Type B pancreatic cell (in vitro differentiated cells): ENCODE measurements around the gene SPRR2D. TPM values are rescaled to one million over a fixed set of nuclear protein-coding genes. Genes with fewer than 3 reads are reported as not detected.

Source experiments
- DNase-seq: peaks from one replicate; pipeline ENCODE4 v3.0.0; 2021; ENCODE audit warnings: mixed read lengths; ENCODE audit not compliant: unreplicated experiment; ENCODE audit errors: extremely low spot score
- H3K27ac Mint-ChIP-seq: 2 replicates; pipeline ENCODE4 v1.8.0; 2021; ENCODE audit warnings: mild to moderate bottlenecking, mixed read lengths
- H3K27me3 Mint-ChIP-seq: 2 replicates; pipeline ENCODE4 v1.8.0; 2021; ENCODE audit warnings: mixed read lengths
- H3K36me3 Mint-ChIP-seq: 2 replicates; pipeline ENCODE4 v1.8.0; 2021; ENCODE audit warnings: mixed read lengths
- H3K4me1 Mint-ChIP-seq: one replicate; pipeline ENCODE4 v1.8.0; 2021; ENCODE audit warnings: mixed read lengths; ENCODE audit not compliant: unreplicated experiment
- H3K4me3 Mint-ChIP-seq: 2 replicates; pipeline ENCODE4 v1.8.0; 2021; ENCODE audit warnings: mild to moderate bottlenecking, mixed read lengths
- H3K9me3 Mint-ChIP-seq: 2 replicates; pipeline ENCODE4 v1.8.0; 2021; ENCODE audit warnings: mixed read lengths
- long read RNA-seq: library from polyadenylated mRNA; unstranded; transcript quantifications from one replicate; pipeline ENCODE4 v2.0.0, GENCODE V29; 2020
- total RNA-seq: library from RNA; stranded (reverse); gene quantifications from 2 replicates; pipeline ENCODE4 v1.2.1, GENCODE V29; 2021; ENCODE audit warnings: low replicate concordance
- TF ChIP-seq, protein P1 (sequence below): fragments of 200-600 bp; sonication (generic); conservative IDR thresholded peaks from 2 replicates; pipeline ENCODE4 v1.5.0; 2021; ENCODE audit warnings: antibody characterized with exemption, mild to moderate bottlenecking

SPRR2D gene
- 1.6 TPM in 1 of 2 replicates, not detected in the other for total RNA-seq
- long read RNA-seq: 0 reads

GRCh38 chr1:153040950-153041631 is at the start of gene SPRR2D:
Gene SPRR2D, minus strand, starts transcription at chr1:153041120. Its CDS starts 774 bp downstream, at chr1:153040346.
- Mint-ChIP-seq H3K4me1 (no peaks in the 10 kb centered on the region), H3K9me3 (no peaks in the 10 kb centered on the region), H3K27ac (no peak within 1 kb of the TSS), H3K36me3 (no peaks in the 10 kb centered on the region), H3K4me3 (no peak within 1 kb of the TSS), H3K27me3 (no peaks in the 10 kb centered on the region)
- DNase-seq: no peak
- TF ChIP-seq, protein P1, sequence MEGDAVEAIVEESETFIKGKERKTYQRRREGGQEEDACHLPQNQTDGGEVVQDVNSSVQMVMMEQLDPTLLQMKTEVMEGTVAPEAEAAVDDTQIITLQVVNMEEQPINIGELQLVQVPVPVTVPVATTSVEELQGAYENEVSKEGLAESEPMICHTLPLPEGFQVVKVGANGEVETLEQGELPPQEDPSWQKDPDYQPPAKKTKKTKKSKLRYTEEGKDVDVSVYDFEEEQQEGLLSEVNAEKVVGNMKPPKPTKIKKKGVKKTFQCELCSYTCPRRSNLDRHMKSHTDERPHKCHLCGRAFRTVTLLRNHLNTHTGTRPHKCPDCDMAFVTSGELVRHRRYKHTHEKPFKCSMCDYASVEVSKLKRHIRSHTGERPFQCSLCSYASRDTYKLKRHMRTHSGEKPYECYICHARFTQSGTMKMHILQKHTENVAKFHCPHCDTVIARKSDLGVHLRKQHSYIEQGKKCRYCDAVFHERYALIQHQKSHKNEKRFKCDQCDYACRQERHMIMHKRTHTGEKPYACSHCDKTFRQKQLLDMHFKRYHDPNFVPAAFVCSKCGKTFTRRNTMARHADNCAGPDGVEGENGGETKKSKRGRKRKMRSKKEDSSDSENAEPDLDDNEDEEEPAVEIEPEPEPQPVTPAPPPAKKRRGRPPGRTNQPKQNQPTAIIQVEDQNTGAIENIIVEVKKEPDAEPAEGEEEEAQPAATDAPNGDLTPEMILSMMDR: no peak

GRCh38 chr1:153087652-153088051 is 46.7 kb upstream of the SPRR2D start:
- no peaks in the 10 kb centered on the region for H3K4me1 Mint-ChIP-seq
- DNase-seq: no peak
- no peak overlapping the region for H3K27ac Mint-ChIP-seq
- TF ChIP-seq, protein P1: no peak
- no peaks in the 10 kb centered on the region for H3K27me3 Mint-ChIP-seq
- H3K4me3 Mint-ChIP-seq: no peak overlapping the region
- no peaks in the 10 kb centered on the region for H3K9me3 Mint-ChIP-seq
- H3K36me3 Mint-ChIP-seq: no peaks in the 10 kb centered on the region

GRCh38 chr1:153081736-153082135 is 40.8 kb upstream of the SPRR2D start:
- no peaks in the 10 kb centered on the region for H3K4me1 Mint-ChIP-seq
- H3K27me3 Mint-ChIP-seq: no peaks in the 10 kb centered on the region
- no peaks in the 10 kb centered on the region for H3K9me3 Mint-ChIP-seq
- DNase-seq: no peak
- H3K27ac Mint-ChIP-seq: no peak overlapping the region
- no peak overlapping the region for H3K4me3 Mint-ChIP-seq
- H3K36me3 Mint-ChIP-seq: no peaks in the 10 kb centered on the region
- TF ChIP-seq, protein P1: no peak

- DNase-seq: no peak
- H3K4me1 Mint-ChIP-seq: no peaks in the 10 kb centered on the region
- TF ChIP-seq, protein P1: no peak
- H3K27ac Mint-ChIP-seq: no peak overlapping the region
- peaks cover 8% of the 10 kb centered on the region for H3K27me3 Mint-ChIP-seq
- no peaks in the 10 kb centered on the region for H3K36me3 Mint-ChIP-seq
- no peaks in the 10 kb centered on the region for H3K9me3 Mint-ChIP-seq
- H3K4me3 Mint-ChIP-seq: no peak overlapping the region
Measured at GRCh38 chr1:153072806-153073726, 32.1 kb upstream of the SPRR2D start.

GRCh38 chr1:153071511-153071910 is 30.6 kb upstream of the SPRR2D start, which contains the start of gene SPRR2B:
Gene SPRR2B, minus strand, starts transcription at chr1:153071611. Its CDS starts 772 bp downstream, at chr1:153070839.
- DNase-seq: no peak
- Mint-ChIP-seq H3K27me3 (peaks cover 10% of the 10 kb centered on the region), H3K27ac (no peak within 1 kb of the TSS), H3K4me3 (no peak within 1 kb of the TSS), H3K4me1 (no peaks in the 10 kb centered on the region), H3K9me3 (no peaks in the 10 kb centered on the region), H3K36me3 (no peaks in the 10 kb centered on the region)
- TF ChIP-seq, protein P1: no peak
